HG03280 (cell line): ENCODE results near the gene LTBR.
"Not testable (repeated sequence)": the region's sequence is repeated elsewhere in the genome, so short reads cannot be mapped to it uniquely, and the experiment has no call there.

Experiments
- ATAC-seq: cut with Tn5 transposase; IDR thresholded peaks from one replicate; pipeline ENCODE4 v1.9.1; 2021; ENCODE audit warnings: mild to moderate bottlenecking, moderate library complexity; ENCODE audit not compliant: unreplicated experiment

The LTBR gene

GRCh38 chr12:6423267-6424007 lies 39.5 kb downstream of the LTBR start:
- ATAC-seq: no peak

GRCh38 chr12:6424008-6424347 lies 40.0 kb downstream of the LTBR start:
- no peak for ATAC-seq

GRCh38 chr12:6424866-6425265 lies 40.9 kb downstream of the LTBR start:
- no peak for ATAC-seq

GRCh38 chr12:6425590-6426531 lies 41.9 kb downstream of the LTBR start:
- ATAC-seq: no peak

- peak; percentile 70 for ATAC-seq
Measured at GRCh38 chr12:6426882-6427671, 43.1 kb downstream of the LTBR start.

GRCh38 chr12:6427796-6428195 lies 43.8 kb downstream of the LTBR start:
- ATAC-seq: not testable (repeated sequence)

- no peak for ATAC-seq
Measured at GRCh38 chr12:6428326-6428725, 44.4 kb downstream of the LTBR start.

GRCh38 chr12:6430124-6430989 lies 46.4 kb downstream of the LTBR start:
- ATAC-seq: no peak

GRCh38 chr12:6432991-6433390 lies 49.0 kb downstream of the LTBR start:
- ATAC-seq: no peak

- no peak for ATAC-seq
Measured at GRCh38 chr12:6434205-6435140, 50.5 kb downstream of the LTBR start.

GRCh38 chr12:6435961-6436715 lies 52.2 kb downstream of the LTBR start:
- no peak for ATAC-seq

- no peak for ATAC-seq
Measured at GRCh38 chr12:6437586-6437985, 53.6 kb downstream of the LTBR start.

GRCh38 chr12:6438345-6438744 lies 54.4 kb downstream of the LTBR start:
- no peak for ATAC-seq

- no peak for ATAC-seq
Measured at GRCh38 chr12:6440391-6440790, 56.4 kb downstream of the LTBR start.
